H7 (cell line): ENCODE measurements around the gene CEP57. TPM values are rescaled to one million over a fixed set of nuclear protein-coding genes. Genes with fewer than 3 reads are reported as not detected.
"Not testable (repeated sequence)": the region's sequence is repeated elsewhere in the genome, so short reads cannot be mapped to it uniquely, and the experiment has no call there.

Experiments
- DNase-seq: peaks from one replicate; pipeline ENCODE4 v3.0.0; 2012
- H3K27me3 ChIP-seq: 2 replicates; pipeline ENCODE4 v1.6.0; 2011; ENCODE audit warnings: mild to moderate bottlenecking, low read length; ENCODE audit not compliant: control insufficient read depth, insufficient read depth
- H3K36me3 ChIP-seq: replicated peaks from 2 replicates; pipeline ENCODE4 v1.5.1; 2011; ENCODE audit warnings: low read length; ENCODE audit not compliant: control insufficient read depth, insufficient read depth
- H3K4me3 ChIP-seq: 2 replicates; pipeline ENCODE4 v1.5.1; 2011; ENCODE audit warnings: low read depth, mild to moderate bottlenecking, control low read depth, low read length, moderate library complexity; ENCODE audit not compliant: insufficient read depth
- total RNA-seq: library from RNA; depleted of rRNA; stranded (reverse); fragments of >200 nt; shearing (Covaris generic); gene quantifications from 2 replicates; pipeline ENCODE4 v1.2.3, GENCODE V29; 2014

The CEP57 gene
- total RNA-seq, 1 experiment from 2014 or later, result 55.2 TPM

GRCh38 chr11:95790933-95791708, 823 bp downstream of the CEP57 start:
- Histone ChIP-seq H3K36me3 (peaks cover 2% of the 10 kb centered on the region), H3K27me3 (no peaks in the 10 kb centered on the region), H3K4me3 (peak overlapping the region; percentile 70)
- DNase-seq, result peak; percentile 33

GRCh38 chr11:95791709-95792033, 1.4 kb downstream of the CEP57 start:
- peaks cover 2% of the 10 kb centered on the region for H3K36me3 ChIP-seq
- no peaks in the 10 kb centered on the region for H3K27me3 ChIP-seq
- peak overlapping the region; percentile 70 for H3K4me3 ChIP-seq
- no peak for DNase-seq

GRCh38 chr11:95792200-95792599, 1.9 kb downstream of the CEP57 start:
- Histone ChIP-seq H3K27me3 (no peaks in the 10 kb centered on the region), H3K36me3 (peaks cover 2% of the 10 kb centered on the region), H3K4me3 (no peak overlapping the region)
- no peak for DNase-seq

- no peak overlapping the region for H3K4me3 ChIP-seq
- no peaks in the 10 kb centered on the region for H3K27me3 ChIP-seq
- DNase-seq, result no peak
- H3K36me3 ChIP-seq, result no peaks in the 10 kb centered on the region; the same call in none of the 2 replicates
Observed at GRCh38 chr11:95792700-95793099, 2.4 kb downstream of the CEP57 start.

GRCh38 chr11:95793116-95793515, 2.8 kb downstream of the CEP57 start:
- Histone ChIP-seq H3K27me3 (no peaks in the 10 kb centered on the region), H3K36me3 (no peaks in the 10 kb centered on the region), H3K4me3 (no peak overlapping the region)
- no peak for DNase-seq

- Histone ChIP-seq H3K4me3 (no peak overlapping the region), H3K36me3 (peaks cover under 1% of the 10 kb centered on the region; the same call in 1 of the 2 replicates), H3K27me3 (no peaks in the 10 kb centered on the region)
- DNase-seq, result no peak
Observed at GRCh38 chr11:95794086-95794485, 3.8 kb downstream of the CEP57 start.

GRCh38 chr11:95795627-95796295, 5.5 kb downstream of the CEP57 start:
- peaks cover 7% of the 10 kb centered on the region; the same call in 1 of the 2 replicates for H3K36me3 ChIP-seq
- H3K4me3 ChIP-seq, result no peak overlapping the region
- no peak for DNase-seq
- no peaks in the 10 kb centered on the region for H3K27me3 ChIP-seq

GRCh38 chr11:95796501-95796900, 6.2 kb downstream of the CEP57 start:
- no peaks in the 10 kb centered on the region for H3K27me3 ChIP-seq

GRCh38 chr11:95799546-95799945, 9.2 kb downstream of the CEP57 start:
- no peak for DNase-seq

More at GRCh38 chr11:95796501-95796900, 6.2 kb downstream of the CEP57 start:
- no peak for DNase-seq
- peaks cover 7% of the 10 kb centered on the region; the same call in 1 of the 2 replicates for H3K36me3 ChIP-seq
- no peak overlapping the region for H3K4me3 ChIP-seq

GRCh38 chr11:95800438-95800837, 10.1 kb downstream of the CEP57 start:
- DNase-seq, result no peak
- H3K4me3 ChIP-seq, result no peak overlapping the region
- H3K36me3 ChIP-seq, result peaks cover 7% of the 10 kb centered on the region; the same call in 1 of the 2 replicates
- H3K27me3 ChIP-seq, result no peaks in the 10 kb centered on the region

More at GRCh38 chr11:95799546-95799945, 9.2 kb downstream of the CEP57 start:
- H3K27me3 ChIP-seq, result no peaks in the 10 kb centered on the region
- peaks cover 7% of the 10 kb centered on the region; the same call in 1 of the 2 replicates for H3K36me3 ChIP-seq
- no peak overlapping the region for H3K4me3 ChIP-seq

GRCh38 chr11:95802806-95803205, 12.5 kb downstream of the CEP57 start:
- no peak for DNase-seq
- no peaks in the 10 kb centered on the region for H3K27me3 ChIP-seq
- H3K4me3 ChIP-seq, result no peak overlapping the region
- peaks cover 11% of the 10 kb centered on the region for H3K36me3 ChIP-seq

GRCh38 chr11:95803973-95804372, 13.7 kb downstream of the CEP57 start:
- no peak for DNase-seq
- H3K4me3 ChIP-seq, result no peak overlapping the region
- H3K36me3 ChIP-seq, result peaks cover 11% of the 10 kb centered on the region
- H3K27me3 ChIP-seq, result no peaks in the 10 kb centered on the region

- Histone ChIP-seq H3K4me3 (no peak overlapping the region), H3K27me3 (no peaks in the 10 kb centered on the region), H3K36me3 (peaks cover 3% of the 10 kb centered on the region)
- DNase-seq, result no peak
Observed at GRCh38 chr11:95805869-95806268, 15.6 kb downstream of the CEP57 start.

GRCh38 chr11:95806464-95806863, 16.2 kb downstream of the CEP57 start:
- H3K4me3 ChIP-seq, DNase-seq, H3K36me3 ChIP-seq, H3K27me3 ChIP-seq: not testable (repeated sequence)

- not testable (repeated sequence) for DNase-seq, H3K27me3 ChIP-seq, H3K36me3 ChIP-seq, H3K4me3 ChIP-seq
Observed at GRCh38 chr11:95811052-95811451, 20.8 kb downstream of the CEP57 start.
